Gastrocnemius medialis (tissue), 4 donors: ENCODE results near the gene CAPS2. TPM values are rescaled to one million over a fixed set of nuclear protein-coding genes. Genes with fewer than 3 reads are reported as not detected.
"Not testable (repeated sequence)": the region's sequence is repeated elsewhere in the genome, so short reads cannot be mapped to it uniquely, and the experiment has no call there.

Experiments used
- ATAC-seq, 2 donors: fragments of 150-250 bp; one replicate each; pipeline ENCODE4 v1.9.1; 2016
- DNase-seq, 2 donors: peaks; one replicate each; pipeline ENCODE4 v3.0.0-alpha.2; 2019
- H3K27ac ChIP-seq, 4 donors: fragments of 200-600 bp; sonication (generic); 1 replicate in 1 of 4; 2 replicates in 3 of 4; pipeline ENCODE4 v1.5.1; 2016 to 2018; ENCODE audit warnings: mild to moderate bottlenecking in 2 of 4, moderate library complexity in 1 of 4
- H3K27me3 ChIP-seq, 3 donors: fragments of 200-600 bp; sonication (generic) in 2 of 3; 1 replicate in 1 of 3; 2 replicates in 2 of 3; pipeline versions ENCODE4 v1.5.1 to v1.6.0; 2016 to 2019; ENCODE audit warnings: mild to moderate bottlenecking in 1 of 3, moderate library complexity in 1 of 3
- H3K36me3 ChIP-seq, 2 donors: fragments of 200-600 bp; sonication (generic) in 1 of 2; one replicate each; pipeline ENCODE4 v1.5.1; 2017 to 2018
- H3K4me1 ChIP-seq, 2 donors: fragments of 200-600 bp; sonication (generic) in 1 of 2; one replicate each; pipeline ENCODE4 v1.5.1; 2016 to 2017; ENCODE audit warnings: mild to moderate bottlenecking in 2 of 2
- H3K4me3 ChIP-seq, 4 donors: fragments of 200-600 bp; sonication (generic) in 3 of 4; 1 replicate in 1 of 4; 2 replicates in 3 of 4; pipeline ENCODE4 v1.5.1; 2016 to 2019; ENCODE audit warnings: mild to moderate bottlenecking in 2 of 4
- H3K9me3 ChIP-seq, 3 donors: fragments of 200-600 bp; sonication (generic) in 2 of 3; 1 replicate in 1 of 3; 2 replicates in 2 of 3; pipeline ENCODE4 v1.5.1; 2016 to 2019
- CTCF ChIP-seq, 5 experiments: fragments of 450-650 bp in 3 of 5; fragments of 200-600 bp in 2 of 5; sonication (generic) in 2 of 5; IDR thresholded peaks in 4 of 5; conservative IDR thresholded peaks in 1 of 5; 1 replicate in 4 of 5; 2 replicates in 1 of 5; pipeline ENCODE4 v1.5.1; 2016 to 2019; ENCODE audit warnings: antibody characterized with exemption in 5 of 5, mild to moderate bottlenecking in 3 of 5, moderate library complexity in 3 of 5
- POLR2A ChIP-seq, 2 donors: fragments of 450-650 bp; IDR thresholded peaks; one replicate each; pipeline ENCODE4 v1.6.1; 2017; ENCODE audit warnings: antibody characterized with exemption in 2 of 2, mild to moderate bottlenecking in 2 of 2, moderate library complexity in 2 of 2
- in situ Hi-C, 4 donors: fragments of 200-750 bp; cut with MboI; loops; one replicate each; pipeline versions ENCODE4 v1.15.0 to v1.8.0; 2017; ENCODE audit warnings: low sequenced_read_pairs in 4 of 4
- intact Hi-C: fragments of 100-400 bp; cut with DNase I; formaldehyde crosslinking; loops from one replicate; pipeline ENCODE4 v1.15.1; 2023; ENCODE audit warnings: low total_unique reads
- total RNA-seq, 4 donors: library from RNA; depleted of rRNA; stranded (reverse); fragments of >200 nt; gene quantifications; one replicate each; pipeline versions ENCODE4 v1.1.0 to v1.2.3, GENCODE V29; 2016

Gene CAPS2
- total RNA-seq, 4 donors from 2014 or later, result 3.0 to 21.7 (median 13.6) TPM

GRCh38 chr12:75349946-75350345 is 19.8 kb upstream of the CAPS2 start:
- intact Hi-C loops (no loop called here), in situ Hi-C loops (no loop called here)
- Histone ChIP-seq H3K27me3 (no peaks in the 10 kb centered on the region), H3K9me3 (no peaks in the 10 kb centered on the region), H3K27ac (no peak overlapping the region), H3K4me1 (no peaks in the 10 kb centered on the region), H3K4me3 (no peak overlapping the region), H3K36me3 (no peaks in the 10 kb centered on the region)
- ATAC-seq (no peak), DNase-seq (no peak)
- TF ChIP-seq POLR2A (IDR thresholded peaks at IDR 0.05), result no peak
- no peak for TF ChIP-seq CTCF (IDR thresholded peaks at IDR 0.05 in 4 of 5, conservative IDR thresholded peaks at IDR 0.05 in 1 of 5)

GRCh38 chr12:75346215-75346614 is 16.1 kb upstream of the CAPS2 start:
- H3K4me1 ChIP-seq, H3K4me3 ChIP-seq, in situ Hi-C loops, intact Hi-C loops, H3K9me3 ChIP-seq, ATAC-seq, H3K27me3 ChIP-seq, DNase-seq, H3K27ac ChIP-seq, H3K36me3 ChIP-seq: not testable (repeated sequence)

- intact Hi-C loops, result no loop called here
- no peak for ATAC-seq
Observed at GRCh38 chr12:75345531-75345930, 15.4 kb upstream of the CAPS2 start.

GRCh38 chr12:75341873-75342272 is 11.7 kb upstream of the CAPS2 start:
- DNase-seq, result no peak
- in situ Hi-C loops (no loop called here), intact Hi-C loops (no loop called here)
- TF ChIP-seq CTCF (IDR thresholded peaks at IDR 0.05 in 4 of 5, conservative IDR thresholded peaks at IDR 0.05 in 1 of 5) (no peak), POLR2A (IDR thresholded peaks at IDR 0.05) (no peak)
- Histone ChIP-seq H3K4me1 (no peaks in the 10 kb centered on the region), H3K27ac (no peak overlapping the region), H3K9me3 (no peaks in the 10 kb centered on the region), H3K36me3 (no peaks in the 10 kb centered on the region), H3K4me3 (no peak overlapping the region), H3K27me3 (no peaks in the 10 kb centered on the region)
- no peak for ATAC-seq

More at GRCh38 chr12:75345531-75345930, 15.4 kb upstream of the CAPS2 start:
- in situ Hi-C loops, result no loop called here
- H3K4me1 ChIP-seq, result no peaks in the 10 kb centered on the region
- no peak overlapping the region for H3K4me3 ChIP-seq
- H3K36me3 ChIP-seq, result no peaks in the 10 kb centered on the region
- no peaks in the 10 kb centered on the region for H3K9me3 ChIP-seq
- no peak overlapping the region for H3K27ac ChIP-seq
- no peak for DNase-seq
- no peaks in the 10 kb centered on the region for H3K27me3 ChIP-seq
- TF ChIP-seq POLR2A (IDR thresholded peaks at IDR 0.05), result no peak
- no peak for TF ChIP-seq CTCF (IDR thresholded peaks at IDR 0.05 in 4 of 5, conservative IDR thresholded peaks at IDR 0.05 in 1 of 5)

- in situ Hi-C loops (loop anchor here in 3 of 4 donors (10.0 kb wide), 2 partner anchors 47 to 167 kb away; no protein-coding TSS in a partner anchor), intact Hi-C loops (no loop called here)
- Histone ChIP-seq H3K27ac (no peak overlapping the region), H3K36me3 (no peaks in the 10 kb centered on the region), H3K9me3 (no peaks in the 10 kb centered on the region), H3K4me1 (peaks cover 2 to 3% of the 10 kb centered on the region in 2 donors), H3K27me3 (no peaks in the 10 kb centered on the region), H3K4me3 (no peak overlapping the region)
- ATAC-seq, result no peak
- TF ChIP-seq CTCF (IDR thresholded peaks at IDR 0.05 in 4 of 5, conservative IDR thresholded peaks at IDR 0.05 in 1 of 5) (no peak), POLR2A (IDR thresholded peaks at IDR 0.05) (no peak)
- no peak for DNase-seq
Observed at GRCh38 chr12:75337905-75338304, 7.8 kb upstream of the CAPS2 start.
